Vagina (tissue), 2 donors: Measurements from ENCODE around the gene CD47.

Source experiments
- CTCF ChIP-seq, 3 experiments: fragments of 450-650 bp in 2 of 3; fragments of 200-600 bp in 1 of 3; sonication (generic) in 1 of 3; IDR thresholded peaks; one replicate each; pipeline ENCODE4 v1.5.1; 2017 to 2019; ENCODE audit warnings: antibody characterized with exemption in 3 of 3, mild to moderate bottlenecking in 2 of 3, moderate library complexity in 2 of 3
- POLR2A ChIP-seq, 2 donors: fragments of 450-650 bp; IDR thresholded peaks; one replicate each; pipeline ENCODE4 v1.6.1; 2017; ENCODE audit warnings: antibody characterized with exemption in 2 of 2, mild to moderate bottlenecking in 2 of 2, moderate library complexity in 2 of 2
- POLR2AphosphoS5 ChIP-seq, 2 donors: sonication (generic); formaldehyde crosslinking; IDR thresholded peaks; one replicate each; pipeline ENCODE4 v1.9.0; 2017; ENCODE audit warnings: antibody characterized with exemption in 2 of 2, mild to moderate bottlenecking in 2 of 2, low read depth in 1 of 2; ENCODE audit not compliant: insufficient read depth in 1 of 2

- TF ChIP-seq CTCF (IDR thresholded peaks at IDR 0.05) (no peak), POLR2A (IDR thresholded peaks at IDR 0.05) (no peak), POLR2AphosphoS5 (IDR thresholded peaks at IDR 0.05; ENCODE audit: insufficient read depth in 1 of 2, low read depth in 1 of 2) (no peak)
Observed at GRCh38 chr3:108047987-108048386, 42.8 kb downstream of the CD47 start.
